Renal cortex interstitium (tissue), 11 donors: Measurements from ENCODE around the gene MARCHF4. TPM values are rescaled to one million over a fixed set of nuclear protein-coding genes. Genes with fewer than 3 reads are reported as not detected.

ENCODE experiments used
- DNase-seq, 11 donors: peaks; one replicate each; pipeline ENCODE4 v3.0.0-alpha.2; 2013; ENCODE audit warnings: low read depth in 9 of 11, low spot score in 4 of 11; ENCODE audit errors: extremely low read depth in 1 of 11
- polyA plus RNA-seq, 3 donors: library from polyadenylated mRNA; unstranded; fragments of 120-200 nt; gene quantifications; one replicate each; pipeline ENCODE4 v1.2.1, GENCODE V29; 2013; ENCODE audit not compliant: insufficient read length in 3 of 3

Gene MARCHF4
- polyA plus RNA-seq, 3 donors = 0.06 to 0.11 (median 0.09) TPM

GRCh38 chr2:216327447-216327935 lies 44.8 kb downstream of the MARCHF4 start:
- DNase-seq = no peak

Other genes with a start within 250 kb of the MARCHF4 start
- gene SMARCAL1, start 40.0 kb upstream of the MARCHF4 start, polyA plus RNA-seq = 10 to 100 TPM; 26.9 to 31.6 (median 29.4) TPM
- 1,000 to 10,000 TPM; 2,092 to 2,614 (median 2,146) TPM for gene RPL37A, start 126.4 kb upstream of the MARCHF4 start, polyA plus RNA-seq